ENCODE results near the gene C12orf57.

The C12orf57 gene

DNA sequence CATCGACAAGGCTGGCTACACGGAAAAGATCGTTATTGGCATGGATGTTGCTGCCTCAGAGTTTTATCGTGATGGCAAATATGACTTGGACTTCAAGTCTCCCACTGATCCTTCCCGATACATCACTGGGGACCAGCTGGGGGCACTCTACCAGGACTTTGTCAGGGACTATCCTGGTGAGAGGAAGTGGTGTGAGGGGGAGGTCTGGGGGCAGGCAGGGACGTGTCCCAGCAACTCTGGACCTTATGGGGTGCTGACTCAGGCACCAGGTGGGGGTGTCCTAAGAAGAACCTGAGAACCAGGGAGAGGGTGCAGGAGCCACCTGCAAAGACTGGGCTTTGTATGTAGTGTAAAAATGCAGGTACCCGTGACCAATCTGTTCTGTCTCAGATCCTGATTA, 24.2 kb upstream of the C12orf57 start:
- no peak for DNase-seq

DNA sequence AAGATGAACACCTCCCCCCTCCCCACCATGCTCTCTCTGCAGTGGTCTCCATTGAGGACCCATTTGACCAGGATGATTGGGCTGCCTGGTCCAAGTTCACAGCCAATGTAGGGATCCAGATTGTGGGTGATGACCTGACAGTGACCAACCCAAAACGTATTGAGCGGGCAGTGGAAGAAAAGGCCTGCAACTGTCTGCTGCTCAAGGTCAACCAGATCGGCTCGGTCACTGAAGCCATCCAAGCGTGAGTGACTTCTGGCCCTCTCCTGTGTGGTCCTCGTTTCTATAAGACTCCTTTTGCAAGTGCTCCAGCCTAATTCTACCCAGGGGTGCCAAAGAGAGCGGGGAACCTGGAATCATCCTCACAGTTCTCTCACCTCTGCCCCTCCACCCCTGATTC, 22.3 kb upstream of the C12orf57 start:
- DNase-seq = no peak

GRCh38 chr12:6921996-6922946, 21.6 kb upstream of the C12orf57 start:
- no peak for DNase-seq

GRCh38 chr12:6923003-6923732, 20.7 kb upstream of the C12orf57 start:
- DNase-seq = no peak

GRCh38 chr12:6923851-6924250, 20.0 kb upstream of the C12orf57 start:
- no peak for DNase-seq

GRCh38 chr12:6925239-6925539, 18.6 kb upstream of the C12orf57 start:
- DNase-seq = no peak

DNA sequence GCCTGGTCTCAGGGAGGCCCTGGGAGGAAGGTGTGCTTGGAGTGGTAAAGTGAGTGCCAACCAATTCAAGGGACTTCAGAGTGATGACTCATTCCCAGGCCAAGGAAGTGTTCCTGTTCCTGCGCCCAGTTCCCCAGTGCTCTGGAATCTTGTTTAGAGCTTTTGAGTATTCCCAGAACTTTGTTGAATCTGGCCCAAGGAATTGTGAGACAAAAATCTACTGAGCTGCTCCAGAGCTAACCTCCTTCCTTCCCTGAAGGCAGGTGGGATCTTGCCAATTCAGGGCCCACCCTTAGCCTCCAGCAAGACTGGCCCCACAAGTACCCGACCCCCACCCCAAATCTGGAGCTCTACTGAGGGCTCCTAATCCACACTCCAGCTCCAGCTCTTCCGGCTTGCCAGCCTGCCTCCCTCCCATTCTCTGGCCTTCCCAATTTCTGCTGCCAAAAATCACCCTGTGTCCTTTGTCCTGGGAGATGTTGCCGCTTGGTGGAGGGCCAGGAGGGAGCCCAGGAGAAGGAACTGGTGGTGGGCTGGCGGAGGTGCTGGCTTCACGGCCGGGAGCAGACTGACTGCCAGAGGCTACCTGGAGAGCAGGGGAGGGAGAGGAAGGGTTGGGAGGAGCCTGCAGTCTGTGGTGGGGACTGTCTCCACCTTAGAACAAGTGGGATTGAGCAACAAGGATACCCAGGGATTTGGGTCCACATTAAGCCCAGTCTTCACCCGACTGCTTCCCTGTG, 18.1 kb upstream of the C12orf57 start:
- no peak for DNase-seq

DNA sequence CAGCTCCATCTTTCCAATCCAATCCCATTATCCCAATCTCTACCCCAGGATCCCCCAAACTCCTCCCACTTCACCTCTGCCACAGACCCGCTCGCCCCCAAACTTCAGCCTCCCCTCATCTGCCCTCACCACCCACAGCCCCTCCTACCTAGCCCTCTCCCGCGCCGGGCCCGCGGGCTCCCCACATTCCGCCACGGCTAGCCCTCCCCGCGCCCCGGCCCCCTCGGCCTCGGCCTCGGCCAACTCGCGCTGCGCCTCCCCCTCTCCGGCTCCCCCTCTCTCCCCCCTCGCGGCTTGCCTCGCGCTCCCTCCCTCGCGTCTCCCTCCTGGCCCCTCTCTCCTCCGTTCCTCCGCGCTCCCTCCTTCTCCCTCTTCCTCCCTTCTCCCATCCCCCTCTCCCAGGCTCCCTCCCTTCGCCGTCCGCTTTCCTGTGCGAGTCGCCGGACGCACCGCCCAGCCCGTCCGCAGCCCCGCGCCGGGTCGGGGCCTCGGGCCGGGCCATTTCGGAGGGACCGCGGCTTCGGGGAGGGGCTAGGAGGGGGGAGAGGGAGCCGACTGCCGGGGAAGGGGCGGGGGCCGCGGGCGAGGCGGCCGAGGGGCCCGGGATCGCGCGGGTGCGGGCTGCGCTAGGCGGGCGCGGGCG, 16.3 kb upstream of the C12orf57 start, which contains the start of gene ATN1:
ATN1 (plus strand) TSS at position 581 of the 643 bp plus-strand sequence. CDS start 6,043 bp downstream, outside the sequence.
- DNase-seq = peak in 1 of 2 experiments; percentile 29

GRCh38 chr12:6928022-6928702, 15.7 kb upstream of the C12orf57 start:
- no peak for DNase-seq

- DNase-seq = no peak
Measured at GRCh38 chr12:6928703-6929407, 15.0 kb upstream of the C12orf57 start.

- DNase-seq = no peak
Measured at GRCh38 chr12:6929466-6930452, 14.1 kb upstream of the C12orf57 start.

DNA sequence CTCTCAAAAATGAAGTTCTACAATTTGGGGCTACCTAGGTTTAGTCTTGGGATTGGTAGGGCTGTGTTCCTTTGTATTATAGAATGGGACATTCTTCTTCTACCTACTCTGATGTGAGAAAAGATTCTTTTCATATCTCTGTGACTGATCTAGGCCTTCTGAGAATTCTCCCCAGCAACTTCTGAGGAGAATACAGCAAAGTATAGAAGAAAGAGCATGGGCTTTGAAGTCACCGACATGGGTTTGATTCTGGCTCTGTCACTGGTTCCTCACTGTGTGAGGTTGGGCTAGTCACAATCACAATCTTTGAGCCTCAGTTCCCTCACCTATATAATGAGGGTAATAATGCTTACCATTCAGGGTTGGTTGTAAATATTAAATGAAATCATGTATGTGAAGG, 11.1 kb upstream of the C12orf57 start:
- DNase-seq = no peak

DNA sequence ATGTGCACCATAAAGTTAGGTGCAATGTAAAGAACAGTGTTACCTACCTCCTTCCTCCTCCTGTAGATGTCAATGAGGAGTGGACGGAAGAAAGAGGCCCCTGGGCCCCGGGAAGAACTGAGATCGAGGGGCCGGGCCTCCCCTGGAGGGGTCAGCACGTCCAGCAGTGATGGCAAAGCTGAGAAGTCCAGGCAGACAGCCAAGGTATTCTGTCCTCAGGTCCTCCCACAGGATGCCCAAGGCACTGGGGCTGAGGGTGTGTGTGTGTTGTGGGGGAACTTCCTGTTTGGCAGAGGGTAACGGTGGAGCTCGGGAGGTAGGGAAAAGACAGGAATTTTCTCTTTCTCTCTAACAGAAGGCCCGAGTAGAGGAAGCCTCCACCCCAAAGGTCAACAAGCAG, 9.7 kb upstream of the C12orf57 start:
- DNase-seq = no peak

DNA sequence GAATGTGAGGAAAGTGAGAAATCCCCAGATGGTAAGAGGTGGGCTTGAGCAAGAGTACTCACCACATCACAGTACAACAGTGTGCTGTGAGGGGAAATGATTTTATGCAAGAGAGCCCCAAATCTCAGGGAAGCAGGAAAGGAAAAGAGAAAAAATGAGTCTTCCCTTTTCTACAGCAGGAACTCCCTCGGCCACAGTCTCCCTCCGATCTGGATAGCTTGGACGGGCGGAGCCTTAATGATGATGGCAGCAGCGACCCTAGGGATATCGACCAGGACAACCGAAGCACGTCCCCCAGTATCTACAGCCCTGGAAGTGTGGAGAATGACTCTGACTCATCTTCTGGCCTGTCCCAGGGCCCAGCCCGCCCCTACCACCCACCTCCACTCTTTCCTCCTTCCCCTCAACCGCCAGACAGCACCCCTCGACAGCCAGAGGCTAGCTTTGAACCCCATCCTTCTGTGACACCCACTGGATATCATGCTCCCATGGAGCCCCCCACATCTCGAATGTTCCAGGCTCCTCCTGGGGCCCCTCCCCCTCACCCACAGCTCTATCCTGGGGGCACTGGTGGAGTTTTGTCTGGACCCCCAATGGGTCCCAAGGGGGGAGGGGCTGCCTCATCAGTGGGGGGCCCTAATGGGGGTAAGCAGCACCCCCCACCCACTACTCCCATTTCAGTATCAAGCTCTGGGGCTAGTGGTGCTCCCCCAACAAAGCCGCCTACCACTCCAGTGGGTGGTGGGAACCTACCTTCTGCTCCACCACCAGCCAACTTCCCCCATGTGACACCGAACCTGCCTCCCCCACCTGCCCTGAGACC, 8.2 kb upstream of the C12orf57 start:
- DNase-seq = no peak

DNA sequence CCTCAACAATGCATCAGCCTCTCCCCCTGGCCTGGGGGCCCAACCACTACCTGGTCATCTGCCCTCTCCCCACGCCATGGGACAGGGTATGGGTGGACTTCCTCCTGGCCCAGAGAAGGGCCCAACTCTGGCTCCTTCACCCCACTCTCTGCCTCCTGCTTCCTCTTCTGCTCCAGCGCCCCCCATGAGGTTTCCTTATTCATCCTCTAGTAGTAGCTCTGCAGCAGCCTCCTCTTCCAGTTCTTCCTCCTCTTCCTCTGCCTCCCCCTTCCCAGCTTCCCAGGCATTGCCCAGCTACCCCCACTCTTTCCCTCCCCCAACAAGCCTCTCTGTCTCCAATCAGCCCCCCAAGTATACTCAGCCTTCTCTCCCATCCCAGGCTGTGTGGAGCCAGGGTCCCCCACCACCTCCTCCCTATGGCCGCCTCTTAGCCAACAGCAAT, 7.6 kb upstream of the C12orf57 start:
- no peak for DNase-seq

GRCh38 chr12:6936636-6937480, 7.0 kb upstream of the C12orf57 start:
- peak; percentile 62 to 71 for DNase-seq

DNA sequence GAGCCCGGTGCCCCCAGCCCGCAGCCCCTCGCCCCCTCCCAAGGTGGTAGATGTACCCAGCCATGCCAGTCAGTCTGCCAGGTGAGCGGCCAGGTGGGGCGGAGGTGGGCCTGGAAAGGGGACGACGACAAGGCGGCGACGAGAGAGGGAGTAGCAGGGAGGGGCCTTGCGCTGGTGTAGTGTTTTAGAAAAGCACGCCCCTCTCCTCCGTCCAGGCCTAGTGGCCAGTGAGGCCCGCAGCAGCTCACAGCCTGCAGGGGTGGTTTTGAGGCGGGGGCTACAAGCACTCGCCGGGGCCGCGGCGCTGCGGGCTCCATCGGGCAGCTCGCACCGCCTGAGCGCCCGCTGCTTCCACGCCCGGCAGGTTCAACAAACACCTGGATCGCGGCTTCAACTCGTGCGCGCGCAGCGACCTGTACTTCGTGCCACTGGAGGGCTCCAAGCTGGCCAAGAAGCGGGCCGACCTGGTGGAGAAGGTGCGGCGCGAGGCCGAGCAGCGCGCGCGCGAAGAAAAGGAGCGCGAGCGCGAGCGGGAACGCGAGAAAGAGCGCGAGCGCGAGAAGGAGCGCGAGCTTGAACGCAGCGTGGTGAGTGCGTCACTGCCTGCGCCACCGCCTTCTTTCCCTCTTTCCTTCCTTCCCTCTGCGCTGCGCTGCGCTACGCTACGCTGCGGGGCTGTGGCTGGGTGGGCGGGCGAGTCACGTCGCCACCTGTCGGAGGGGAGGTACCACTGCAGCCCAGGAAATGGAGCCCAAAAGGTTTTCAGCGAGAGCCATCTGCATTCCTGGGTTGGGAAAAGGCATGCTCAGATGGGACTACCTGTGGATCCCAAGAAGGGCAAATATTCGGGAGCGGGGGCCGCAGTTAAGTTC, 6.1 kb upstream of the C12orf57 start:
- peak; percentile 88 to 90 for DNase-seq
